Measurements from ENCODE around the gene NUP62.

NUP62 gene

GRCh38 chr19:49916839-49917733 lies 12.2 kb downstream of the NUP62 start:
- H3K9me3 ChIP-seq (ENCODE audit: control insufficient read depth, low read length) = no peaks in the 10 kb centered on the region
- peaks cover 19% of the 10 kb centered on the region for H3K79me2 ChIP-seq
- H2AFZ ChIP-seq = no peak overlapping the region
- TF ChIP-seq CTCF (IDR thresholded peaks at IDR 0.05) = no peak
- H3K4me1 ChIP-seq = no peaks in the 10 kb centered on the region
- H3K4me2 ChIP-seq (ENCODE audit: low read length) = no peak overlapping the region
- H3K36me3 ChIP-seq (ENCODE audit: control insufficient read depth, insufficient read depth, low read length) = no peaks in the 10 kb centered on the region
- no peaks in the 10 kb centered on the region for H3K27me3 ChIP-seq (ENCODE audit: control insufficient read depth, insufficient read depth, low read length)
- H3K4me3 ChIP-seq (ENCODE audit: low read depth, low read length) = no peak overlapping the region
- H3K9ac ChIP-seq = no peak overlapping the region
- H3K27ac ChIP-seq = no peak overlapping the region

DNA sequence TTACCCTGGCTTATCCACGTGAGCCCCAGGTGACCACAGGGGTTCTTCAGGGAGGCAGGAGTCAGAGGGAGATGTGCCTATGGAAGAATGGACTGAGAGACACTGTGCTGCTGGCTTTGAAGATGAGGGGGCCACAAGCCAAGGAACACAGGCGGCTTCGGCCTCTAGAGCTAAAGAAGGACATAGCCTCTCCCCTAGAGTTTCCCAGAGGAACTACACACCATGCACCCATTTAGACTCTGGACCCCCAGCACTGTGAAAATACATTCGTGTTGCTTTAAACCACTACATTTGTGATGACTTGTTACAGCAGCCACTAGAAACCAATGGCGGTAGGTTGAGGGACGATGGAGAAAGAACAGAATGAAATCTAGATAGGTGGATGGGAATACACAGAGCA lies 14.0 kb downstream of the NUP62 start:
- Histone ChIP-seq H3K4me2 (ENCODE audit: low read length) (no peak overlapping the region), H2AFZ (no peak overlapping the region), H3K36me3 (ENCODE audit: control insufficient read depth, insufficient read depth, low read length) (no peaks in the 10 kb centered on the region), H3K27me3 (ENCODE audit: control insufficient read depth, insufficient read depth, low read length) (no peaks in the 10 kb centered on the region), H3K27ac (no peak overlapping the region), H3K9ac (no peak overlapping the region), H3K4me1 (no peaks in the 10 kb centered on the region), H3K79me2 (peaks cover 16% of the 10 kb centered on the region), H3K4me3 (ENCODE audit: low read depth, low read length) (no peak overlapping the region), H3K9me3 (ENCODE audit: control insufficient read depth, low read length) (no peaks in the 10 kb centered on the region)
- no peak for TF ChIP-seq CTCF (IDR thresholded peaks at IDR 0.05)

- no peak overlapping the region for H3K4me2 ChIP-seq (ENCODE audit: low read length)
- no peaks in the 10 kb centered on the region for H3K36me3 ChIP-seq (ENCODE audit: control insufficient read depth, insufficient read depth, low read length)
- H3K27ac ChIP-seq = no peak overlapping the region
- no peak overlapping the region for H3K4me3 ChIP-seq (ENCODE audit: low read depth, low read length)
- no peak for TF ChIP-seq CTCF (IDR thresholded peaks at IDR 0.05)
- H3K4me1 ChIP-seq = no peaks in the 10 kb centered on the region
- H3K9ac ChIP-seq = no peak overlapping the region
- no peaks in the 10 kb centered on the region for H3K27me3 ChIP-seq (ENCODE audit: control insufficient read depth, insufficient read depth, low read length)
- H3K9me3 ChIP-seq (ENCODE audit: control insufficient read depth, low read length) = no peaks in the 10 kb centered on the region
- no peak overlapping the region for H2AFZ ChIP-seq
- H3K79me2 ChIP-seq = peaks cover 8% of the 10 kb centered on the region
Observed at GRCh38 chr19:49913720-49914119, 15.6 kb downstream of the NUP62 start.

- Histone ChIP-seq H3K9ac (no peak overlapping the region), H2AFZ (no peak overlapping the region), H3K4me1 (no peaks in the 10 kb centered on the region), H3K36me3 (ENCODE audit: control insufficient read depth, insufficient read depth, low read length) (no peaks in the 10 kb centered on the region), H3K4me3 (ENCODE audit: low read depth, low read length) (no peak overlapping the region), H3K27me3 (ENCODE audit: control insufficient read depth, insufficient read depth, low read length) (no peaks in the 10 kb centered on the region), H3K79me2 (peaks cover 8% of the 10 kb centered on the region), H3K9me3 (ENCODE audit: control insufficient read depth, low read length) (no peaks in the 10 kb centered on the region), H3K4me2 (ENCODE audit: low read length) (no peak overlapping the region), H3K27ac (no peak overlapping the region)
- TF ChIP-seq CTCF (IDR thresholded peaks at IDR 0.05) = no peak
Observed at GRCh38 chr19:49912965-49913685, 16.2 kb downstream of the NUP62 start.

Data from parathyroid adenoma (tissue), 2 donors.